ENCODE results near the gene ANLN.

The ANLN gene

DNA sequence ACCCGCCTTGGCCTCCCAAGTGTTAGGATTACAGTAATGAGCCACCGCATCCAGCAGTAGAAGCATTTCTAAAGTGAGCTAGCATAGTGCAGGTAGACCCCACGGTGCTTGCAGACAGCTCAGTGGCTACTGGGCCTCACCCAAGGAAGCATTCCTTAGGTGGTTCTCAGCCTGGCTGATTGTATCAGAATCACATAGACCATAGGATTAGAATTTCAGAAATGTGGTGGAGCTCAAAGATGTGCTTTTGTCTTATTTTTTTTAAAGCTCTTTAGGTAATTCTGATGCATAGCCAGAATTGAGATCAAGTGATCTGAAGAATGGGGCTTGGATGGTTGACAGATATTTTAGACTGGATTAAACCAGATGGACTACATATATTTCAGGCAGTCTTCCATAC lies 10.9 kb downstream of the ANLN start:
- no peak for TF ChIP-seq POLR2AphosphoS5 (IDR thresholded peaks at IDR 0.05; ENCODE audit: low read depth, low read length)
- TF ChIP-seq FOXP2 (optimal IDR thresholded peaks at IDR 0.05; ENCODE audit: borderline replicate concordance, extremely low read depth, extremely low read length, insufficient read depth), result no peak
- TF ChIP-seq, protein P1, sequence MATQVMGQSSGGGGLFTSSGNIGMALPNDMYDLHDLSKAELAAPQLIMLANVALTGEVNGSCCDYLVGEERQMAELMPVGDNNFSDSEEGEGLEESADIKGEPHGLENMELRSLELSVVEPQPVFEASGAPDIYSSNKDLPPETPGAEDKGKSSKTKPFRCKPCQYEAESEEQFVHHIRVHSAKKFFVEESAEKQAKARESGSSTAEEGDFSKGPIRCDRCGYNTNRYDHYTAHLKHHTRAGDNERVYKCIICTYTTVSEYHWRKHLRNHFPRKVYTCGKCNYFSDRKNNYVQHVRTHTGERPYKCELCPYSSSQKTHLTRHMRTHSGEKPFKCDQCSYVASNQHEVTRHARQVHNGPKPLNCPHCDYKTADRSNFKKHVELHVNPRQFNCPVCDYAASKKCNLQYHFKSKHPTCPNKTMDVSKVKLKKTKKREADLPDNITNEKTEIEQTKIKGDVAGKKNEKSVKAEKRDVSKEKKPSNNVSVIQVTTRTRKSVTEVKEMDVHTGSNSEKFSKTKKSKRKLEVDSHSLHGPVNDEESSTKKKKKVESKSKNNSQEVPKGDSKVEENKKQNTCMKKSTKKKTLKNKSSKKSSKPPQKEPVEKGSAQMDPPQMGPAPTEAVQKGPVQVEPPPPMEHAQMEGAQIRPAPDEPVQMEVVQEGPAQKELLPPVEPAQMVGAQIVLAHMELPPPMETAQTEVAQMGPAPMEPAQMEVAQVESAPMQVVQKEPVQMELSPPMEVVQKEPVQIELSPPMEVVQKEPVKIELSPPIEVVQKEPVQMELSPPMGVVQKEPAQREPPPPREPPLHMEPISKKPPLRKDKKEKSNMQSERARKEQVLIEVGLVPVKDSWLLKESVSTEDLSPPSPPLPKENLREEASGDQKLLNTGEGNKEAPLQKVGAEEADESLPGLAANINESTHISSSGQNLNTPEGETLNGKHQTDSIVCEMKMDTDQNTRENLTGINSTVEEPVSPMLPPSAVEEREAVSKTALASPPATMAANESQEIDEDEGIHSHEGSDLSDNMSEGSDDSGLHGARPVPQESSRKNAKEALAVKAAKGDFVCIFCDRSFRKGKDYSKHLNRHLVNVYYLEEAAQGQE (IDR thresholded peaks at IDR 0.05; ENCODE audit: insufficient read depth in 1 of 2, low read depth in 2 of 2, low read length in 2 of 2), result no peak
- TF ChIP-seq TAF1 (IDR thresholded peaks at IDR 0.05; ENCODE audit: borderline replicate concordance, insufficient read depth, low read length), result no peak

DNA sequence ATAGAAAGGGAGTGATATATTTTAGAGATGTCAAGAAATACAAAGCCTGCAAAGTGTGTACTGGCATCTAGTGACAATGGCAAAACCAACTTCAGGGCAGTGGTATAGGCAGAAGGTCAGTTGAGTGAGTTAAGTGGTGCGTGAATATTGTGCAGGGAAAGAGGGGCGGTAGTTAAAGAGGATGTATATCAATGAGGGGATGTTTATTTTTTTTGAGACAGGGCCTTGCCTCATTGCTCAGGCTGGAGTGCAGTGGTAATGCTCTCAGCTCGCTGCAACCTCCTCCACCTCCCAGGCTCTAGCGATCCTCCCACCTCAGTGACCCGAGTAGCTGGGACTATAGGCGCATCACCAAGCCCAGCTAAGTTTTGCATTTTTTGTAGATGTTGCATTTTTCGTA lies 13.8 kb downstream of the ANLN start:
- TF ChIP-seq, protein P1 (IDR thresholded peaks at IDR 0.05; ENCODE audit: insufficient read depth in 1 of 2, low read depth in 2 of 2, low read length in 2 of 2), result no peak
- TF ChIP-seq SIN3A (IDR thresholded peaks at IDR 0.05; ENCODE audit: borderline replicate concordance, insufficient read depth, low read length), result no peak
- TF ChIP-seq FOXP2 (optimal IDR thresholded peaks at IDR 0.05; ENCODE audit: borderline replicate concordance, extremely low read depth, extremely low read length, insufficient read depth), result no peak
- no peak for TF ChIP-seq POLR2AphosphoS5 (IDR thresholded peaks at IDR 0.05; ENCODE audit: low read depth, low read length)
- no peak for TF ChIP-seq TAF1 (IDR thresholded peaks at IDR 0.05; ENCODE audit: borderline replicate concordance, insufficient read depth, low read length)

DNA sequence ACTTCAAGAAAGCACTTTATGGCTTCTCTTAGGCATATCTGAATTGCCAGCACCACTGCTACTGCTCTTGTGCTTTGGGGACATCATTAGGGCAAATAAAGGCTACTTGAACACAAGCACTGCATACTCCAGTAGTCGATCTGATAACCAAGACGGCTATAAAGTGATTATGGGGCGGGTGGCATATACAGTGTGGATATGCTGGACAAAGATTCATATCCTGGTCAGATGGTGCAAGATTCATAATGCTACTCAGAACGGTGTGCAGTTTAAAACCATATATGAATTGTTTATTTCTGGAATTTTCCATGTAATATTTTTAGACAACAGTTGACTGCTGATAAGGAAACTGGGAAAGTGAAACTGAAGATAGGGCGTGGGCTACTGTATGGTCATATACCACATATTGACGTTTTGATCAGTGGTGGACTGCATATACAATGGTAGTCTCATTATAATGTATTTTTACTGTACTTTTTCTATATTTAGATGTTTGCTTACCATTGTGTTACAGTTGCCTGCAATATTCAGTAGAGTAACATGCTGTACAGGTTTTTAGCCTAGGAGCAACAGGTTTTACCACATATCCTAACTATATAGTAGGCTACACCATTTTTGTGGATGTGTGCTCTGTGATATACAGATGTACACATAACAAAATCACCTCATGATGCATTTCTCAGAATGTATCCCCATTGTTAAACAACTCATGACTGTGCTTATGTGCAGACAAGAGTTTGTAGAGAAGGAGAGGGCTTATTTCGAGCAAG lies 15.2 kb downstream of the ANLN start:
- TF ChIP-seq FOXP2 (optimal IDR thresholded peaks at IDR 0.05; ENCODE audit: borderline replicate concordance, extremely low read depth, extremely low read length, insufficient read depth) (no peak), TAF1 (IDR thresholded peaks at IDR 0.05; ENCODE audit: borderline replicate concordance, insufficient read depth, low read length) (no peak)
- TF ChIP-seq, protein P1 (IDR thresholded peaks at IDR 0.05; ENCODE audit: insufficient read depth in 1 of 2, low read depth in 2 of 2, low read length in 2 of 2), result no peak

DNA sequence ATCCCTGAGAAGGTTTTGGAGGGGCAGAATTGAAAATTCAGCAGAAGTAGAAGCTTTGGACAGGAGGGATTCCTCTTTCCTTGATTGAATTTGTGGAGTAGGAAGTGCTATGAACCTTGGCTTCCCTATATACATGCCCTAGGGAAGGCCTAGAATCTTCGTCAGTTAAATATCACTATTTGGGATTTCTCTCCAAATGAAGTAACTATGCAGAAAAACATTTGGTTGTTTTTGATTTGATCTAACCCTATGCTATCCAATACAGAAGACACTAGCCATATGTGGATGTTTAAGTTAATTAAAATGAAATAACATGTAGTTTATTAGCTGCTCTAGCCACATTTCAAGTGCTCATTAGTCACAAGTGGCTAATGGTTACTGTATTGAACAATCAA lies 15.7 kb downstream of the ANLN start:
- TF ChIP-seq FOXP2 (optimal IDR thresholded peaks at IDR 0.05; ENCODE audit: borderline replicate concordance, extremely low read depth, extremely low read length, insufficient read depth), result no peak
- TF ChIP-seq, protein P1 (IDR thresholded peaks at IDR 0.05; ENCODE audit: insufficient read depth in 1 of 2, low read depth in 2 of 2, low read length in 2 of 2), result no peak
- TF ChIP-seq SIN3A (IDR thresholded peaks at IDR 0.05; ENCODE audit: borderline replicate concordance, insufficient read depth, low read length), result no peak
- no peak for TF ChIP-seq TAF1 (IDR thresholded peaks at IDR 0.05; ENCODE audit: borderline replicate concordance, insufficient read depth, low read length)
- TF ChIP-seq POLR2AphosphoS5 (IDR thresholded peaks at IDR 0.05; ENCODE audit: low read depth, low read length), result no peak

DNA sequence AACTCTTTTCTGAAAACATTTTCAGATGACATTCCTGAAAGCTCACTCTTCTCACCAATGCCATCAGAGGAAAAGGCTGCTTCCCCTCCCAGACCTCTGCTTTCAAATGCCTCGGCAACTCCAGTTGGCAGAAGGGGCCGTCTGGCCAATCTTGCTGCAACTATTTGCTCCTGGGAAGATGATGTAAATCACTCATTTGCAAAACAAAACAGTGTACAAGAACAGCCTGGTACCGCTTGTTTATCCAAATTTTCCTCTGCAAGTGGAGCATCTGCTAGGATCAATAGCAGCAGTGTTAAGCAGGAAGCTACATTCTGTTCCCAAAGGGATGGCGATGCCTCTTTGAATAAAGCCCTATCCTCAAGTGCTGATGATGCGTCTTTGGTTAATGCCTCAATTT lies 16.5 kb downstream of the ANLN start:
- TF ChIP-seq SIN3A (IDR thresholded peaks at IDR 0.05; ENCODE audit: borderline replicate concordance, insufficient read depth, low read length) (no peak), FOXP2 (optimal IDR thresholded peaks at IDR 0.05; ENCODE audit: borderline replicate concordance, extremely low read depth, extremely low read length, insufficient read depth) (no peak), TAF1 (IDR thresholded peaks at IDR 0.05; ENCODE audit: borderline replicate concordance, insufficient read depth, low read length) (no peak), POLR2AphosphoS5 (IDR thresholded peaks at IDR 0.05; ENCODE audit: low read depth, low read length) (no peak)
- TF ChIP-seq, protein P1 (IDR thresholded peaks at IDR 0.05; ENCODE audit: insufficient read depth in 1 of 2, low read depth in 2 of 2, low read length in 2 of 2), result no peak
